ENCODE measurements around the gene IL10RA. TPM values are rescaled to one million over a fixed set of nuclear protein-coding genes. Genes with fewer than 3 reads are reported as not detected.

IL10RA gene
- total and polyA plus RNA-seq, 9 of the 15 experiments (the other 6 are each of a cell fraction or from before 2014, with no cell fraction given), result 0.17 to 17.3 (median 2.9) TPM

DNA sequence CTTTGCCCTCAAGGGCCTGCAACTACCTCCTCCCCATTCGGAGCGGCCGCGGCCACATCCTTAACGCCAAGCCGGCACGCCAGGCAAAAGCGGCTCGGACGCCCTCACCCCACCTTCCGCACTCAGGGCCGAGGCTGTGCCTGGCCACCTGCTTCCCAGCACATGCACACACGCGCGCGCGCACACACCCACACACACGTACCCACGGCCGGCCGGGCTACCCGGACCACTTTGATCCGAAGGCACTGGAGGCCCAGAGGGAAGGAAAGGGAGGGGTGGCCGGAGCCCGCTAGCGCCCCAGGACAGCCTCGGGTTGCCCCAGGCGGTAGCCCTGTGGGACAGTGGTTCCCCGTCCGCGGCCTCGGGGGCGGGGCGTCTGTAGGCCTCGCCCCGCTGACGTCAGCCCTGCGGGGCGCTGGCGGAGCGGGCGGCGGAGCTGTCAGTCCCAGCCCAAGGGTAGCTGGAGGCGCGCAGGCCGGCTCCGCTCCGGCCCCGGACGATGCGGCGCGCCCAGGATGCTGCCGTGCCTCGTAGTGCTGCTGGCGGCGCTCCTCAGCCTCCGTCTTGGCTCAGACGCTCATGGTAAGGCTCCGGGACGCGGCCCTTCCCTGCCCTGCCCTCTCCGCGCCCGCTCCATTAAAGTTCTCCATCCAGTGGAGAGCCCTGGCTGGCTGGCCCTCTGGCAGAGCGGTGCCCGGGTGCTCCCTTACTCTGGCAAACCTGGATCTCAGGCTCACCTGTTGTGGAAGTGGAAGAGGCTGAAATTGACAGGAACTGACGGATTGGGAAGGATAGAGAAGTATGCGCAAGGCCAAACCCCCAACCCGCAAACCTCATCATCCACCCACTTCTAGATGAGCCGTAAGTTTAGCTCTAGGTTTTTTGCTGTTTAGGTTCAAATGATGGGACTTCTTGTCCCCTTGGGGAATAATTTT, at the start of gene IL10RA (continued):
- TF ChIP-seq, protein P1, sequence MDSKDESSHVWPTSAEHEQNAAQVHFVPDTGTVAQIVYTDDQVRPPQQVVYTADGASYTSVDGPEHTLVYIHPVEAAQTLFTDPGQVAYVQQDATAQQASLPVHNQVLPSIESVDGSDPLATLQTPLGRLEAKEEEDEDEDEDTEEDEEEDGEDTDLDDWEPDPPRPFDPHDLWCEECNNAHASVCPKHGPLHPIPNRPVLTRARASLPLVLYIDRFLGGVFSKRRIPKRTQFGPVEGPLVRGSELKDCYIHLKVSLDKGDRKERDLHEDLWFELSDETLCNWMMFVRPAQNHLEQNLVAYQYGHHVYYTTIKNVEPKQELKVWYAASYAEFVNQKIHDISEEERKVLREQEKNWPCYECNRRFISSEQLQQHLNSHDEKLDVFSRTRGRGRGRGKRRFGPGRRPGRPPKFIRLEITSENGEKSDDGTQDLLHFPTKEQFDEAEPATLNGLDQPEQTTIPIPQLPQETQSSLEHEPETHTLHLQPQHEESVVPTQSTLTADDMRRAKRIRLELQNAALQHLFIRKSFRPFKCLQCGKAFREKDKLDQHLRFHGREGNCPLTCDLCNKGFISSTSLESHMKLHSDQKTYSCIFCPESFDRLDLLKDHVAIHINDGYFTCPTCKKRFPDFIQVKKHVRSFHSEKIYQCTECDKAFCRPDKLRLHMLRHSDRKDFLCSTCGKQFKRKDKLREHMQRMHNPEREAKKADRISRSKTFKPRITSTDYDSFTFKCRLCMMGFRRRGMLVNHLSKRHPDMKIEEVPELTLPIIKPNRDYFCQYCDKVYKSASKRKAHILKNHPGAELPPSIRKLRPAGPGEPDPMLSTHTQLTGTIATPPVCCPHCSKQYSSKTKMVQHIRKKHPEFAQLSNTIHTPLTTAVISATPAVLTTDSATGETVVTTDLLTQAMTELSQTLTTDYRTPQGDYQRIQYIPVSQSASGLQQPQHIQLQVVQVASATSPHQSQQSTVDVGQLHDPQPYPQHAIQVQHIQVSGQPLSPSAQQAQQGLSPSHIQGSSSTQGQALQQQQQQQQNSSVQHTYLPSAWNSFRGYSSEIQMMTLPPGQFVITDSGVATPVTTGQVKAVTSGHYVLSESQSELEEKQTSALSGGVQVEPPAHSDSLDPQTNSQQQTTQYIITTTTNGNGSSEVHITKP (IDR thresholded peaks at IDR 0.05; ENCODE audit: partially characterized antibody), result no peak
- TF ChIP-seq TRIM24 (IDR thresholded peaks at IDR 0.05) (0 out of 4 replicates have a peak, but pooled peaks of 1 of the 2 experiments have one; percentile 57), RHOXF2B (CRISPR knock-in tag; conservative IDR thresholded peaks at IDR 0.05) (no peak), ZNF583 (CRISPR knock-in tag; IDR thresholded peaks at IDR 0.05) (no peak), ETV1 (tag; conservative IDR thresholded peaks at IDR 0.05; ENCODE audit: low read depth) (0 out of 2 replicates have a peak, but pooled peaks have one; percentile 33), CEBPB (tag; IDR thresholded peaks at IDR 0.05) (no peak), KLF10 (CRISPR knock-in tag; IDR thresholded peaks at IDR 0.05) (no peak), ETV6 (IDR thresholded peaks at IDR 0.05; ENCODE audit: borderline replicate concordance in 1 of 2, low read depth in 2 of 2, low read length in 1 of 2) (no peak), ETV6 (CRISPR knock-in tag; IDR thresholded peaks at IDR 0.05; ENCODE audit: borderline replicate concordance) (peak; percentile 99), ZC3H11A (IDR thresholded peaks at IDR 0.05; ENCODE audit: low read depth, low read length) (no peak), JUND (IDR thresholded peaks at IDR 0.05; ENCODE audit: borderline replicate concordance, low read depth, low read length) (peak; percentile 88), JUND (tag; IDR thresholded peaks at IDR 0.05; ENCODE audit: borderline replicate concordance, low read depth, low read length) (peak; percentile 77; the same call in 1 of the 3 replicates), CEBPG (CRISPR knock-in tag; IDR thresholded peaks at IDR 0.05) (peak; percentile 60; the same call in 1 of the 2 replicates), CEBPG (tag; conservative IDR thresholded peaks at IDR 0.05 in 1 of 2, IDR thresholded peaks at IDR 0.05 in 1 of 2) (no peak), RFX1 (IDR thresholded peaks at IDR 0.05) (no peak), ESRRA (IDR thresholded peaks at IDR 0.05; ENCODE audit: borderline replicate concordance, low read depth) (peak; percentile 50; the same call in 1 of the 2 replicates), NFXL1 (CRISPR knock-in tag; IDR thresholded peaks at IDR 0.05) (no peak), KAT8 (IDR thresholded peaks at IDR 0.05; ENCODE audit: low read depth) (no peak), ZNF408 (CRISPR knock-in tag; IDR thresholded peaks at IDR 0.05; ENCODE audit: low read depth) (no peak), ZNF551 (CRISPR knock-in tag; IDR thresholded peaks at IDR 0.05) (no peak)
- TF ChIP-seq, protein P2, sequence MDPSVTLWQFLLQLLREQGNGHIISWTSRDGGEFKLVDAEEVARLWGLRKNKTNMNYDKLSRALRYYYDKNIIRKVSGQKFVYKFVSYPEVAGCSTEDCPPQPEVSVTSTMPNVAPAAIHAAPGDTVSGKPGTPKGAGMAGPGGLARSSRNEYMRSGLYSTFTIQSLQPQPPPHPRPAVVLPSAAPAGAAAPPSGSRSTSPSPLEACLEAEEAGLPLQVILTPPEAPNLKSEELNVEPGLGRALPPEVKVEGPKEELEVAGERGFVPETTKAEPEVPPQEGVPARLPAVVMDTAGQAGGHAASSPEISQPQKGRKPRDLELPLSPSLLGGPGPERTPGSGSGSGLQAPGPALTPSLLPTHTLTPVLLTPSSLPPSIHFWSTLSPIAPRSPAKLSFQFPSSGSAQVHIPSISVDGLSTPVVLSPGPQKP (CRISPR knock-in tag; IDR thresholded peaks at IDR 0.05), result no peak
